ENCODE data around the gene SBDS. TPM values are rescaled to one million over a fixed set of nuclear protein-coding genes. Genes with fewer than 3 reads are reported as not detected.
"Not testable (repeated sequence)": the region's sequence is repeated elsewhere in the genome, so short reads cannot be mapped to it uniquely, and the experiment has no call there.

The SBDS gene
- total RNA-seq, 4 donors from 2014 or later: 32.4 to 123 (median 95.8) TPM

DNA sequence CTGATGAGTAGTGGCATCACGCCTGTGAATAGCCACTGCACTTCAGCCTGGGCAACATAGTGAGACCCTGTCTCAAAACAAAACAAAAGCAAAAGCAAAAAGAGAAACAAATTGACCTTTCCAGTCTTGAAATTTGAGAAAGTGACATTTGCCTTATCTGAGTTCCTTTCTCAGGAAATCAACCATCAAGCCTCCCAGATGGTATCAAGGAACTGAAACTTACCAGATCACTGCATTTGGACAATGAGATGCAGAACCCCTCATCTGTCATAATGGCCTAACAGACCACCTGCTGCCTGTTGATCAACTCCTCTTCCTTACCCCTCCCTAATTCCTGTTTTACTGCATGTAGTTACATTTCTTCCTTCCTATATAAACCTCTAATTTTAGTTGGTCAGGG is 15.1 kb downstream of the SBDS start:
- in situ Hi-C loops (cut with MboI; ENCODE audit: low pct_ligation_motif_present in 1 of 4, low pct_unique_long_range_greater_than_20kb in 1 of 4, low sequenced_read_pairs in 3 of 4); intact Hi-C loops (cut with DNase I; ENCODE audit: low total_unique reads); H3K27ac ChIP-seq; H3K4me3 ChIP-seq; H3K36me3 ChIP-seq; H3K4me1 ChIP-seq; H3K27me3 ChIP-seq; DNase-seq; H3K9me3 ChIP-seq: not testable (repeated sequence)
- 87% methylated on average over 1 of the region's 1 CpG; no CpG with 5 or more reads in 1 of the 2 donors for WGBS, 2 donors (ENCODE audit: low coverage in 1 of 2)

DNA sequence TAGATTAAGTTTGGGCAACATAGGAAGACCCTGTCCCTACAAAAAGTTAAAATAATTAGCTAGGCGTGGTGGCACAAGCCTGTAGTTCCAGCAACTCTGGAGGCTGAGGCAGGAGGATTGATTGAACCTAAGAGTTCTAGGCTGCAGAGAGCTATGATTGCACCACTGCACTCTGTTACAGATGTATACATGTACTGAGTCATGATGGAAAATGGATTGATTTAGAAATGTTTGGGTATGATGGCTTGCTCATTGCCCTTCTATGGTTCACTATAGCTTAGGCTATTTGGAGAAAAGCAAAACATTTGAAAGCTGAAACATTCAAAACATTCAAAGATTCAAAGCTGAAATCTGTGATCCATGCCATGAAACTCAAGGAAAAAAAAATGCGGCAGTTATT is 16.4 kb downstream of the SBDS start:
- DNase-seq; in situ Hi-C loops (cut with MboI; ENCODE audit: low pct_ligation_motif_present in 1 of 4, low pct_unique_long_range_greater_than_20kb in 1 of 4, low sequenced_read_pairs in 3 of 4); H3K27ac ChIP-seq; H3K4me3 ChIP-seq; H3K36me3 ChIP-seq; H3K27me3 ChIP-seq; intact Hi-C loops (cut with DNase I; ENCODE audit: low total_unique reads); H3K4me1 ChIP-seq; H3K9me3 ChIP-seq: not testable (repeated sequence)
- WGBS, 2 donors (ENCODE audit: low coverage in 1 of 2): 78 to 92% methylated on average over 2 of the region's 2 CpGs

DNA sequence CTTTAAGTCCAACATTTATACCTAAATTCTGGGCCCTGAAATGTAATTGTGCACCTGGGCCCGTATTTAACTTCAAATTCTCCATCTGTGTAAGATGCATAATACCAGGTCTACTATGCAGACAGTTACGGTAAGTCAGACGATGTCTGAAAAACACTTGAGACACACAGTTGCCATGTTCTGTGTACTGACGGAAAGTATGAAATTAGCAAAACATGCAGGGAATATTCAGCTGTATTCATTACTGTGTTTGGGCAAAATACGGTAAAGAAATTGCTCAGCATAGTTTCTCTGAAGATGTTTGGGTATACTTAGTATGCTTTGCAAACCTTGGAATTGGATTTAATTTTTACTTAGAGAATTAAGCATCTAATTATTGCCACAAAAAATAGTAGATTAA is 17.1 kb downstream of the SBDS start:
- WGBS, 2 donors (ENCODE audit: low coverage in 1 of 2): 82 to 100% methylated on average over 1 to 2 of the region's 5 CpGs
- in situ Hi-C loops (cut with MboI; ENCODE audit: low pct_ligation_motif_present in 1 of 4, low pct_unique_long_range_greater_than_20kb in 1 of 4, low sequenced_read_pairs in 3 of 4); H3K27me3 ChIP-seq; intact Hi-C loops (cut with DNase I; ENCODE audit: low total_unique reads); DNase-seq; H3K36me3 ChIP-seq; H3K4me1 ChIP-seq; H3K4me3 ChIP-seq; H3K9me3 ChIP-seq; H3K27ac ChIP-seq: not testable (repeated sequence)

DNA sequence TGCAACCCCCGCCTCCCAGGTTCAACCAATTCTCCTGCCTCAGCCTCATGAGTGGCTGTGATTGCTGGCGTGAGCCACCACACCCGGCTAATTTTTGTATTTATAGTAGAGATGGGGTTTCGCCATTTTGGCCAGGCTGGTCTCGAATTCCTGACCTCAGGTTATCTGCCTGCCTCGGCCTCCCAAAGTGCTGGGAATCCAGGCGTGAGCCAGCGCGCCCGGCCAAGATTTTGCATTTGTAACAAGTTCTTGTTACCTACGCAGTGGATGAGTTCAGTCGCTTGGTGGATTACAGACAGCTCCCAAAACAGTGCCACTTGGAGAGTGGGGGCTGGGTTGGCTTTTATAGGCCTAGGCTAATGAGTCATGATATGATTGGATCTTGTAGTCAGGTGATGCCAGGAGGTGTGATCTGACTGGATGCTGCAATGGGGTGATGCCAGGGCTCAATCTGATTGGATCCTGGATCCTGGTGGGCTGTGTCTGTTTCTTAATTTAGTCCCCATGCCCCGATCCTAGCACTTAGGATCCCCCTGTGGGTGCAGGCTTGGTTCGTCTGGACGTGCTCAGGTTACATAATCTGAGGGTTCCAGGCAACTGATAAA is 20.3 kb downstream of the SBDS start:
- H3K4me3 ChIP-seq: no peak overlapping the region
- TF ChIP-seq POLR2AphosphoS5 (IDR thresholded peaks at IDR 0.05): no peak
- TF ChIP-seq, protein P1, sequence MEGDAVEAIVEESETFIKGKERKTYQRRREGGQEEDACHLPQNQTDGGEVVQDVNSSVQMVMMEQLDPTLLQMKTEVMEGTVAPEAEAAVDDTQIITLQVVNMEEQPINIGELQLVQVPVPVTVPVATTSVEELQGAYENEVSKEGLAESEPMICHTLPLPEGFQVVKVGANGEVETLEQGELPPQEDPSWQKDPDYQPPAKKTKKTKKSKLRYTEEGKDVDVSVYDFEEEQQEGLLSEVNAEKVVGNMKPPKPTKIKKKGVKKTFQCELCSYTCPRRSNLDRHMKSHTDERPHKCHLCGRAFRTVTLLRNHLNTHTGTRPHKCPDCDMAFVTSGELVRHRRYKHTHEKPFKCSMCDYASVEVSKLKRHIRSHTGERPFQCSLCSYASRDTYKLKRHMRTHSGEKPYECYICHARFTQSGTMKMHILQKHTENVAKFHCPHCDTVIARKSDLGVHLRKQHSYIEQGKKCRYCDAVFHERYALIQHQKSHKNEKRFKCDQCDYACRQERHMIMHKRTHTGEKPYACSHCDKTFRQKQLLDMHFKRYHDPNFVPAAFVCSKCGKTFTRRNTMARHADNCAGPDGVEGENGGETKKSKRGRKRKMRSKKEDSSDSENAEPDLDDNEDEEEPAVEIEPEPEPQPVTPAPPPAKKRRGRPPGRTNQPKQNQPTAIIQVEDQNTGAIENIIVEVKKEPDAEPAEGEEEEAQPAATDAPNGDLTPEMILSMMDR (IDR thresholded peaks at IDR 0.05): no peak
- no peak for TF ChIP-seq POLR2A (IDR thresholded peaks at IDR 0.05)
- TF ChIP-seq EP300 (IDR thresholded peaks at IDR 0.05; ENCODE audit: low read depth): no peak
- DNase-seq: no peak
- in situ Hi-C loops (cut with MboI; ENCODE audit: low pct_ligation_motif_present in 1 of 4, low pct_unique_long_range_greater_than_20kb in 1 of 4, low sequenced_read_pairs in 3 of 4) (no loop called here), intact Hi-C loops (cut with DNase I; ENCODE audit: low total_unique reads) (no loop called here)
- WGBS, 2 donors (ENCODE audit: low coverage in 1 of 2): 90% methylated on average over 15 of the region's 15 CpGs; no CpG with 5 or more reads in 1 of the 2 donors
- peaks cover 2 to 4% of the 10 kb centered on the region in 2 donors for H3K9me3 ChIP-seq
- H3K4me1 ChIP-seq: peaks cover 0 to 9% (median 2%) of the 10 kb centered on the region in 4 donors
- no peaks in the 10 kb centered on the region for H3K36me3 ChIP-seq
- no peaks in the 10 kb centered on the region for H3K27me3 ChIP-seq
- H3K27ac ChIP-seq: no peak overlapping the region

DNA sequence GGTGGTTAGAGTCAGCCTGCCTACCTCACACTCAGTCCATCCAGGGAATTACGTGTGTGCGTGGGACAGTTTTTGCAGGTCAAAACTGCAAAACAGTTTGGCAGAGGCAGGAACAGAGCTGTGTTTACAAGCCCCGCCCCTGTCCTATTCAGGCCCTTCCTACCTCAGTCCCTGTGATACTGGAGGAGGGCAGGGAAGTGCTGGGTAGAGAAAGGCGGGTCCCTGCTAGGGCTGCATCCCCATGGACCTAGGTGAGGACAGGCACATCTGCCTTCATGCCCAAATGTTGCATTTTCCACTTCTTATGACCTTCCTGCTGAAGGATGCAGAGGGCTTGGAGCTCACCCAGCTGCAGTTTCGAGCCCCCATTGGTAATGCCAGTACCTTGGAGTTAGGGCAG is 25.1 kb downstream of the SBDS start:
- no peak overlapping the region for H3K27ac ChIP-seq

DNA sequence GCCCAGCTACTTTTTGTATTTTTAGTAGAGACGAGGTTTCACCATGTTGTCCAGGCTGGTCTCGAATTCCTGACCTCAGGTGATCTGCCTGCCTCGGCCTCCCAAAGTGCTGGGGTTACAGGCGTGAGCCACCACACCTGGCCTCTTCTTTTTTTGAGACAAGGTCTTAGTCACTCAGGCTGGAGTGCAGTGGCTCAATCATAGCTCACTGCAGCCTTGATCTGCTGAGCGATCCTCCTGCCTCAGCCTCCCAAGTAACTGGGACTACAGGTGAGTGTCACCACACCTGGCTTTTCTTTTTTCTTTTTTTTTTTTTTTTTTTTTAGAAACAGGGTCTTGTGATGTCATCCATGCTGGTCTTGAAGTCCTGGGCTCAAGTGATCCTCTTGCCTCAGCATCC is 26.4 kb downstream of the SBDS start:
- H3K36me3 ChIP-seq; DNase-seq; H3K27ac ChIP-seq; intact Hi-C loops (cut with DNase I; ENCODE audit: low total_unique reads); H3K27me3 ChIP-seq; H3K4me3 ChIP-seq; H3K9me3 ChIP-seq; in situ Hi-C loops (cut with MboI; ENCODE audit: low pct_ligation_motif_present in 1 of 4, low pct_unique_long_range_greater_than_20kb in 1 of 4, low sequenced_read_pairs in 3 of 4); H3K4me1 ChIP-seq: not testable (repeated sequence)
- WGBS, 2 donors (ENCODE audit: low coverage in 1 of 2): 91 to 100% methylated on average over 1 to 5 of the region's 5 CpGs

More for the DNA sequence above, 25.1 kb downstream of the SBDS start:
- Histone ChIP-seq H3K27me3 (no peaks in the 10 kb centered on the region), H3K36me3 (no peaks in the 10 kb centered on the region), H3K9me3 (no peaks in the 10 kb centered on the region), H3K4me1 (peaks cover 0 to 9% (median 2%) of the 10 kb centered on the region in 4 donors), H3K4me3 (no peak overlapping the region)
- TF ChIP-seq POLR2A (IDR thresholded peaks at IDR 0.05): no peak
- TF ChIP-seq, protein P1 (IDR thresholded peaks at IDR 0.05): no peak
- TF ChIP-seq POLR2AphosphoS5 (IDR thresholded peaks at IDR 0.05): no peak
- WGBS, 2 donors (ENCODE audit: low coverage in 1 of 2): 42% methylated on average over 5 of the region's 5 CpGs; no CpG with 5 or more reads in 1 of the 2 donors
- peak; percentile 13 for DNase-seq
- intact Hi-C loops (cut with DNase I; ENCODE audit: low total_unique reads): no loop called here
- in situ Hi-C loops (cut with MboI; ENCODE audit: low pct_ligation_motif_present in 1 of 4, low pct_unique_long_range_greater_than_20kb in 1 of 4, low sequenced_read_pairs in 3 of 4): no loop called here
